Measurements from ENCODE around the gene EFCAB12.

Gene EFCAB12

DNA sequence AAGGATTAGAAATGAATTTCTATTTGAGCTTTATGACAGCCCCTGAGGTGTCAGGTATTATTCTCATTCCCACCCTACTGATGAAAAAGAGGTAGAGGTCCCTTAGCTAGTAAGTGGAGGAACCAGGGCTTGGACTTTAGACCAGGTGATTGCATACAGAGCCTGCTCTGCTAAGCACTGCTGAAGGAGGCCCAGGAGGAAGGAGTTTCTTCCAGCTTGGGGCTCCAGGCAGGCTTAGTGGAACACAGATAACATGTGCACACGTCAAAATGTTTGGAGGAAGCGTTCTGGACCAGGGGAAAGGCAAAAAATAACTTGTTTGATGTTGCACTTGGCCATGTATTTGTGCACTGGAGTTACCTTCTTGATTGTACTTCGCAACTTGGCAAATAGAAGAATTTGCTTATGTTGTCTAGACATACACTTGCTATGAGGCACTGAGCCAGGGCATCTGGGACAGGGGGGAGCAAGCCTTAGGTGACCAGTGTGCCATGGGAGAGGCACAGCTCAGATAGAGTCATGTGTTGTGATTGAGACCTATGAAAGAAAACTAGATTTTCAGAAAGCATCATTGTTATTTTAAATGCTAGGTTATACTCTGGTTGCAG is 34.0 kb upstream of the EFCAB12 start:
- Histone ChIP-seq H3K4me3 (ENCODE audit: low read length) (no peak overlapping the region), H3K36me3 (ENCODE audit: control insufficient read depth, insufficient read depth, low read length, severe bottlenecking) (peaks cover 64% of the 10 kb centered on the region), H3K9ac (ENCODE audit: low read length) (no peak overlapping the region), H3K9me3 (ENCODE audit: control insufficient read depth, low read length) (no peaks in the 10 kb centered on the region), H3K4me1 (ENCODE audit: control insufficient read depth, insufficient read depth, low read length) (peaks cover 12% of the 10 kb centered on the region), H3K27me3 (replicated peaks; ENCODE audit: control insufficient read depth, insufficient read depth, low read length) (no peaks in the 10 kb centered on the region)
- DNase-seq (ENCODE audit: low read depth), result no peak

DNA sequence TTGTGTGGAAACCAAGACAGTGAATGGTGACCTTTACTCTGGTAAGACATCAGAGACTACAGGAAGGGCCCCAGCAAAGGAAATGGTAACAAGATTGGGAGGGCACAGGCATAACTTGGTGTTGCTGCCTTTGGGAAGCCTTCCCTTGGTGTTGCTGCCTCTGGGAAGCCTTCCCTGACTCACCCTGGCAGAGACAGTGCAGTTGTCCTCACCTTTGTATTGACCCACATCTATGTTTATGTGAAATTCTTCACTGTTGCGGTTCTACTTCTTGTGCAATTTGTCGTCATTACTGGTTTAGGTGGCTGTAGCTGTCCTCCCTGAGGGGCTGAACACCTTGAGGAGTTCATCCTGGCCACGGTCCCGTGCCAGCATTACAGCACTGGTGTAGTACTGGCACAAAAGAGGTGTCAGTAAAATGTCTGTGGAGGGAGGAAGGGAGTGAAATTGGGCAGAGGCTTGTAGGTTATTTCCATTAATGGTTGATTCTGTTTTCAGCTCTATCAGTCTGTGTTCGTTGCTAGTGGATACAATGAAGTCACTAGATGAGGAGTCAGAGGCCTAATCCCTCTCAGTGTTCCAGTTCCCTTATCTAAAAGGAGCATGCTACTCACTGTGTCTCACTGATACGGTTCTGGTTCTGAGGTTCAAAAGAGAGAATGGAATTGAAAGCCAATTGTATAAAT is 33.2 kb upstream of the EFCAB12 start:
- Histone ChIP-seq H3K9ac (ENCODE audit: low read length) (no peak overlapping the region), H3K4me1 (ENCODE audit: control insufficient read depth, insufficient read depth, low read length) (peaks cover 12% of the 10 kb centered on the region), H3K27me3 (replicated peaks; ENCODE audit: control insufficient read depth, insufficient read depth, low read length) (no peaks in the 10 kb centered on the region), H3K4me3 (ENCODE audit: low read length) (peak overlapping the region; percentile 32), H3K9me3 (ENCODE audit: control insufficient read depth, low read length) (no peaks in the 10 kb centered on the region), H3K36me3 (ENCODE audit: control insufficient read depth, insufficient read depth, low read length, severe bottlenecking) (peaks cover 63% of the 10 kb centered on the region)
- peak; percentile 28 for DNase-seq (ENCODE audit: low read depth)

DNA sequence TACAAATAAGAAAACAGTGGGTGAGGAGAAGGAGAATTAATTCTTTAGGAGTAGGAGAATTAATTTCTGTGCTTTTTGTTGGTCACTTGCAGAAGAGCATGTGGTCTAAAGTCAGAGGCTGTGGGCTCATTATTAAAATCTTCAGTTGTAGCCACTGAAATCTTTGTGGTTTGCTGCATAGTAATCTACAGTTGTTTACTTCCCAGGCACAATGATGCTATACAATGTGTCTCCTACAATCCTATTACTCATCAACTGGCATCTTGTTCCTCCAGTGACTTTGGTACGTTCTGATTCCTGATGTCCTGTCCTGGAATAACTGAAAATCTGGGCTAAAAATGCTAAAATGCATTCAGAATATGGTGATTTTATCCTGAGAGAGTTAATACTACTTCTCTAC is 32.6 kb upstream of the EFCAB12 start:
- Histone ChIP-seq H3K9ac (ENCODE audit: low read length) (no peak overlapping the region), H3K36me3 (ENCODE audit: control insufficient read depth, insufficient read depth, low read length, severe bottlenecking) (peaks cover 64% of the 10 kb centered on the region)
- peak; percentile 47 for DNase-seq (ENCODE audit: low read depth)

DNA sequence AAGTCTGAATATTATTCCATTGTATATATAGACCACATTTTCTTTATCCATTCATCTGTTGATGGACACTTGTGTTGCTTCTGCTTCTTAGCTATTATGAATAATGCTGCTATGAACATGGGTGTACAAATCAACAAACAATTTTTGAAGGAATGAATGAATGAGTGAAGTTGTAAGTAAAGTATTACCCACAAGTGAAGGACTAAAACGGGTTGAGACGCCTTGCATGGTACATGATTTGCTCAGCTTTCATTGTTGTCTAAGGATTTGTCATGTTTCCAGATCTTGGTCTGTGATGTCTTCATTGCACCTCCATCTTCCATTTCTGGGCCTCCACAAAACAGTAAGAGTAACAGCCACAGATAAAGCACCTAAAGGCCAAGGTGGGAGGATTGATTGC is 32.1 kb upstream of the EFCAB12 start:
- H3K36me3 ChIP-seq (ENCODE audit: control insufficient read depth, insufficient read depth, low read length, severe bottlenecking), result peaks cover 67% of the 10 kb centered on the region

More for the DNA sequence above, 32.6 kb upstream of the EFCAB12 start:
- Histone ChIP-seq H3K27me3 (replicated peaks; ENCODE audit: control insufficient read depth, insufficient read depth, low read length) (no peaks in the 10 kb centered on the region), H3K9me3 (ENCODE audit: control insufficient read depth, low read length) (no peaks in the 10 kb centered on the region), H3K4me1 (ENCODE audit: control insufficient read depth, insufficient read depth, low read length) (peaks cover 12% of the 10 kb centered on the region), H3K4me3 (ENCODE audit: low read length) (peak overlapping the region; percentile 32)

DNA sequence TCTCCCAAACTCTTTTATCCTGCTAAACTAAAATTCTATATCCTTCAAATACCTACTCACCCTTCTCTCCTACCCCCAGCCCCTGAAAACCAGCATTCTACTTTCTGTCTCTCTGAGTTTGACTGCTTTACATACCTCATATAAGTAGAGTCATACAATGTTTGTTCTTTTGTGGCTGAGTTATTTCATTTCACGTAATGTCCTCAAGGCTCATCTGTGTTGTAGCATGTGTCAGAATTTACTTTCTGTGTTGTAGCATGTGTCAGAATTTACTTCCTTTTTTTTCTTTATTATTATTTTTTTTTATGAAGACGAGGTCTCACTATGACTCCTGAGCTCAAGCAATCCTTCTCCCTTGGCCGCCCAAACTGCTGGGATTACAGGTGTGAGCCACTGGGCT is 31.7 kb upstream of the EFCAB12 start:
- Histone ChIP-seq H3K27me3 (replicated peaks; ENCODE audit: control insufficient read depth, insufficient read depth, low read length) (no peaks in the 10 kb centered on the region), H3K36me3 (ENCODE audit: control insufficient read depth, insufficient read depth, low read length, severe bottlenecking) (peaks cover 70% of the 10 kb centered on the region), H3K4me3 (ENCODE audit: low read length) (no peak overlapping the region), H3K4me1 (ENCODE audit: control insufficient read depth, insufficient read depth, low read length) (peaks cover 12% of the 10 kb centered on the region), H3K9ac (ENCODE audit: low read length) (no peak overlapping the region), H3K9me3 (ENCODE audit: control insufficient read depth, low read length) (no peaks in the 10 kb centered on the region)
- DNase-seq (ENCODE audit: low read depth), result no peak

More for the DNA sequence above, 32.1 kb upstream of the EFCAB12 start:
- peaks cover 12% of the 10 kb centered on the region for H3K4me1 ChIP-seq (ENCODE audit: control insufficient read depth, insufficient read depth, low read length)
- H3K9ac ChIP-seq (ENCODE audit: low read length), result no peak overlapping the region
- DNase-seq (ENCODE audit: low read depth), result no peak
- no peaks in the 10 kb centered on the region for H3K27me3 ChIP-seq (replicated peaks; ENCODE audit: control insufficient read depth, insufficient read depth, low read length)
- no peak overlapping the region for H3K4me3 ChIP-seq (ENCODE audit: low read length)
- no peaks in the 10 kb centered on the region for H3K9me3 ChIP-seq (ENCODE audit: control insufficient read depth, low read length)

DNA sequence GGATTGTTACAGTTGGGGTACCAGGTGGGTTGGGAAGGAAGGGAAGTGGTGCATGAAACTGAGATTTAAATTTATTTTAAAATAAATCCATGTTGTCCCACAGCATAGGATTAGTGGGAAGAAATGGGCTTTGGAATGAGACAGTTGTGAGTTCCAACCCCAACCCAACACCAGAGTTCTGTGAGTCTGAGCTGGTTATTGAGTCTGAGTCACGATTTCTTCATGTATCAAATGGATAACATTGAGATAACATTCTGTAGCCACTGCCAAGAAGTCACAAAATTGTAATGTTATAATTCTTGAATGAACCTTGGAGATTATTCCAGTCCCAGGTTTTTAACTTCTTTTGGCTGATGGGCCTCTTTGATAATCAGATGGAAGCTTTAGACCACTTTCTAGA is 25.3 kb upstream of the EFCAB12 start:
- H3K4me1 ChIP-seq (ENCODE audit: control insufficient read depth, insufficient read depth, low read length), result peaks cover 20% of the 10 kb centered on the region
- no peak overlapping the region for H3K4me3 ChIP-seq (ENCODE audit: low read length)
- no peak for DNase-seq (ENCODE audit: low read depth)
- no peak overlapping the region for H3K9ac ChIP-seq (ENCODE audit: low read length)
- no peaks in the 10 kb centered on the region for H3K9me3 ChIP-seq (ENCODE audit: control insufficient read depth, low read length)
- no peaks in the 10 kb centered on the region for H3K27me3 ChIP-seq (replicated peaks; ENCODE audit: control insufficient read depth, insufficient read depth, low read length)
- peaks cover 50% of the 10 kb centered on the region for H3K36me3 ChIP-seq (ENCODE audit: control insufficient read depth, insufficient read depth, low read length, severe bottlenecking)

DNA sequence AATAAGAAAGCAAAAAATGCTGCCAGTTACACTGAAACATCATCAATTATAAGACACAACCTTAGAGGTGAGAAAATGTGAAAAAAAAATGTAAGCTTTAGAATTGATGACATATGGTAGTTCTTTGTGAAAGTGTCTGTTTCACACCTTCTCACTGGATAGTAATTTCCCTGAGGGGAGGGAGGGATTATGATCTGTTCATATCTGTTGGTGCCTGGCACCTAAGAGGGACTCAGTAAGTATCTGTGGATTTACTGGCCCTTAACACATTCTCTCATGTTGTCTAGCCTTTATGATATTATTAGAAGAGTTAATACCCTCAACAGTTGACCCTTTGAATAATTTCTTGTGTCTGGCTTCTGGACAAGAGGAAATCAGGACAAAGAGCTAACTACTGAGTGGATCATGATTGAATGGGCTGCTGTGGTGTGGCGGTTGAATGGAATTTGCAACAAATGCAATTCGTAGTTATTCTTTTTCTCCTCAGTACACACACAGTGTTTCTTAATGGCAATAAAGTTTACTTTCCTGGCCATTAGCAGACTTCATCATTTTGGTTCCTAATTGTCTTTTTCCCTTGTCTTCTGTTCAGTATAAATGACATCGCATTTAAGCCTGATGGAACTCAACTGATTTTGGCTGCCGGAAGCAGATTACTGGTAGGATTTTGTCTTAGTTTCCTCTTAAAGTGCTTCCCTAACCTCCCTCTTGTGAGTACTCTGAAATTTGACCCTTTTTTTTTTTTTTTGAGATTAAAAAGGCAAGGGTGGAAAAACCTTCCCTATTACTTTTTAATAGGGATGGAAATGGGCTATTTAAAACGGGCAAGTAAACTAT is 21.1 kb upstream of the EFCAB12 start:
- Histone ChIP-seq H3K36me3 (ENCODE audit: control insufficient read depth, insufficient read depth, low read length, severe bottlenecking) (peaks cover 18% of the 10 kb centered on the region), H3K27me3 (replicated peaks; ENCODE audit: control insufficient read depth, insufficient read depth, low read length) (no peaks in the 10 kb centered on the region), H3K4me1 (ENCODE audit: control insufficient read depth, insufficient read depth, low read length) (peaks cover 29% of the 10 kb centered on the region), H3K9me3 (ENCODE audit: control insufficient read depth, low read length) (no peaks in the 10 kb centered on the region), H3K9ac (ENCODE audit: low read length) (no peak overlapping the region), H3K4me3 (ENCODE audit: low read length) (no peak overlapping the region)
- DNase-seq (ENCODE audit: low read depth), result no peak

DNA sequence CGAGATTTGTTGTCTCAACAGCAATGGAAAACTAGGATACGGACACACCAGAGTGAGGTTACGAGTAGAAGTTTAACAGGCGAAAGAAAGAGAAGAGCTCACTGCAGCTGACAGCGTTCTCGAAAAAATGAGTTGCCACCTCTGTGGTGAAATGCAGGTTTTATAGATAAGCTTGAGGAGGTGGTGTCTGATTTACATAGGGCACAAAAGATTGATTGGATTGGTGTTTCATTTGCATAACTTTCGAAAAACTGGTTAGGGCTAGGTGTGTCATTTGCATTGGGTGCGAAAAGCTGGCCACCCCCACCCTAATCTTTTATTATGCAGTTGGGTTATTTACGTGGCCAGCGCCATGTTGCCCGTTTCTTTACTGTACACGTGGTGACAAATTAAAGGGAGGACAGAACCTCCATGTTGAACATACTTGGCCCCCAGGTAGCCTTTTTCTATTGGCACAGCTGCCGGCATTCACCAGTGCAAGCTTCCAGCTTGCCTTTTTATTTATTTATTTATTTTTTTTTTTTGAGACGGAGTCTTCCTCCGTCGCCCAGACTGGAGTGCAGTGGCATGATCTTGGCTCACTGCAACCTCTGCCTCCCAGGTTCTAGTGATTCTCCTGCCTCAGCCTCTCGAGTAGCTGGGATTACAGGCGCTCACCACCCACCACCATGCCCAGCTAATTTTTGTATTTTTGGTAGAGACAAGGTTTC is 19.9 kb upstream of the EFCAB12 start:
- no peak overlapping the region for H3K4me3 ChIP-seq (ENCODE audit: low read length)
- DNase-seq (ENCODE audit: low read depth), result no peak

DNA sequence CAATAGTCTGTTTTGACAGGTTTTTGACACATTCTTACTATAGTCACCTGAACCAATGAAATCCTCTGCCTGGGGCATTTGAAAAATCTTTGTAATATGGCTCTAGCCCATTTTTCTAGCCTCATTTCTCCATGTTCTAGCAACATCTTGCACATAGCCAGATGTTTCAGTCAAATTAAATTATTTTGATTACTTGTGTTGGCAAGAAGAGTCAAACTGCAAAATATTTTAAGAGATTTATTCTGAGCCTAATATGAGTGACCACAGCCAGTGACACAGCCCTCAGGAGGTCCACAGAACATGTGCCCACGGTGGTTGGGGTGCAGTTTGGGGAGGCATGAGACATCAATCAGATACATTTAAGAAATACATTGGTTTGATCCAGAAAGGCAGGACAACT is 18.5 kb upstream of the EFCAB12 start:
- H3K9me3 ChIP-seq (ENCODE audit: control insufficient read depth, low read length), result no peaks in the 10 kb centered on the region
- H3K36me3 ChIP-seq (ENCODE audit: control insufficient read depth, insufficient read depth, low read length, severe bottlenecking), result peaks cover 4% of the 10 kb centered on the region
- H3K9ac ChIP-seq (ENCODE audit: low read length), result no peak overlapping the region
- H3K4me3 ChIP-seq (ENCODE audit: low read length), result no peak overlapping the region
- no peaks in the 10 kb centered on the region for H3K27me3 ChIP-seq (replicated peaks; ENCODE audit: control insufficient read depth, insufficient read depth, low read length)
- peak; percentile 74 for DNase-seq (ENCODE audit: low read depth)
- H3K4me1 ChIP-seq (ENCODE audit: control insufficient read depth, insufficient read depth, low read length), result peaks cover 45% of the 10 kb centered on the region

More for the DNA sequence above, 19.9 kb upstream of the EFCAB12 start:
- Histone ChIP-seq H3K9me3 (ENCODE audit: control insufficient read depth, low read length) (no peaks in the 10 kb centered on the region), H3K4me1 (ENCODE audit: control insufficient read depth, insufficient read depth, low read length) (peaks cover 31% of the 10 kb centered on the region), H3K27me3 (replicated peaks; ENCODE audit: control insufficient read depth, insufficient read depth, low read length) (no peaks in the 10 kb centered on the region), H3K9ac (ENCODE audit: low read length) (no peak overlapping the region), H3K36me3 (ENCODE audit: control insufficient read depth, insufficient read depth, low read length, severe bottlenecking) (peaks cover 16% of the 10 kb centered on the region)

DNA sequence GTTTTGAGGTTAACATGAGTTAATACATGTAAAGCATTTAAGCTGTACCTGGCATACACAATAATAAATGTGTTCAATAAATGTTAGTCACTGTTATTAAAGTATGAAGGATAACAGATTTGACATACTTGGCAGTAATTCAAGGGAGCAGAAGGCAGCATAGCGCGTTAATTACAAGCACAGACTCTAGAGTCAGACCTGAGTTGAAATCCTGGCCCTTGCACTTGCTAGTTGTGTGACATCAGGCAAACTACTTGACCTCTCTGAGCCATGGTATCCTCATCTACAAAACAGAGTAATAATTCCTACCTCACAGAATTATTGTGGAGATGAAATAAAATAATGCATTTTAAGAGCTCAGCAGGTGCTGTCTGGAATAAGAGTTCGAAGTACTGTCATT is 17.0 kb upstream of the EFCAB12 start:
- no peak overlapping the region for H3K9ac ChIP-seq (ENCODE audit: low read length)
- H3K4me1 ChIP-seq (ENCODE audit: control insufficient read depth, insufficient read depth, low read length), result peaks cover 59% of the 10 kb centered on the region
- H3K27me3 ChIP-seq (replicated peaks; ENCODE audit: control insufficient read depth, insufficient read depth, low read length), result no peaks in the 10 kb centered on the region
- no peaks in the 10 kb centered on the region for H3K9me3 ChIP-seq (ENCODE audit: control insufficient read depth, low read length)
- H3K36me3 ChIP-seq (ENCODE audit: control insufficient read depth, insufficient read depth, low read length, severe bottlenecking), result no peaks in the 10 kb centered on the region
- no peak overlapping the region for H3K4me3 ChIP-seq (ENCODE audit: low read length)
- no peak for DNase-seq (ENCODE audit: low read depth)

DNA sequence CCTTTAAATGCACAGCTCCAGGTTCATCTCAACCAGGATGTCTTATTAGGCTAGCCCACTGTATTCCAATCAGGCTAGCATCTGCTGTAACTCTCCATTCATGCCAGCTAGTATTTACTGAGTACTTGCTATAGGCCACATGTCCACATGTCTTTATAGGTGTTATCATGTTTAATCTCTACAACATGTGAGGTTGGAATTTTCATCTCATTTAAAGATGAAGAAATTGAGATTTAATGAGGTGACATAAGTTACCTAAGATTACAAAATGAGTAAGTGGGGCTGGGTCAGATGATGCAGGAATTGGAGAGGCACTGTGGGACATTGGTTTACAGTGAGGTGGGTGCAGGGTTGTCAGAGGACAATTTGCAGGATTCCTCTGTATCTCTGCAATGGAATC is 14.5 kb upstream of the EFCAB12 start:
- H3K36me3 ChIP-seq (ENCODE audit: control insufficient read depth, insufficient read depth, low read length, severe bottlenecking), result peaks cover 1% of the 10 kb centered on the region
- H3K9me3 ChIP-seq (ENCODE audit: control insufficient read depth, low read length), result no peaks in the 10 kb centered on the region
- no peak for DNase-seq (ENCODE audit: low read depth)
- H3K27me3 ChIP-seq (replicated peaks; ENCODE audit: control insufficient read depth, insufficient read depth, low read length), result no peaks in the 10 kb centered on the region
- peak overlapping the region; percentile 95 for H3K4me3 ChIP-seq (ENCODE audit: low read length)
- H3K9ac ChIP-seq (ENCODE audit: low read length), result peak overlapping the region; percentile 95
- H3K4me1 ChIP-seq (ENCODE audit: control insufficient read depth, insufficient read depth, low read length), result peaks cover 57% of the 10 kb centered on the region
